Right ventricle myocardium superior (tissue), 1 donor: ENCODE data around the gene NMS. TPM values are rescaled to one million over a fixed set of nuclear protein-coding genes. Genes with fewer than 3 reads are reported as not detected.
A peak's percentile ranks its signal among the peaks of the same experiment; 100 is the strongest.
"Not testable (repeated sequence)": the region's sequence is repeated elsewhere in the genome, so short reads cannot be mapped to it uniquely, and the experiment has no call there.

ENCODE experiments used
- ATAC-seq: fragments of 200-7000 bp; cut with Tn5 transposase; one replicate; pipeline ENCODE4 v1.9.1; 2020; ENCODE audit warnings: mild to moderate bottlenecking; ENCODE audit not compliant: poor library complexity
- DNase-seq: peaks from one replicate; pipeline ENCODE4 v3.0.0-alpha.2; 2020
- intact Hi-C: fragments of 100-400 bp; cut with DNase I; formaldehyde crosslinking; loops from one replicate; pipeline ENCODE4 v1.11.2; 2022
- long read RNA-seq: library from polyadenylated mRNA; unstranded; transcript quantifications from one replicate; pipeline ENCODE4 v2.0.0, GENCODE V29; 2021
- total RNA-seq: library from RNA; stranded (reverse); fragmentation: NEBNext Ultra II Directional; extraction: Animal tissue kit (Norgen Biotek cat#: 25700); gene quantifications from one replicate; pipeline ENCODE4 v1.2.1, GENCODE V29; 2021
- donor health status: DM: no; HTN: yes; CAD: no; lungs with severe emphysema.

The NMS gene, protein sequence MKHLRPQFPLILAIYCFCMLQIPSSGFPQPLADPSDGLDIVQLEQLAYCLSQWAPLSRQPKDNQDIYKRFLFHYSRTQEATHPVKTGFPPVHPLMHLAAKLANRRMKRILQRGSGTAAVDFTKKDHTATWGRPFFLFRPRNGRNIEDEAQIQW
- total RNA-seq = not detected
- long read RNA-seq = 0 reads

DNA sequence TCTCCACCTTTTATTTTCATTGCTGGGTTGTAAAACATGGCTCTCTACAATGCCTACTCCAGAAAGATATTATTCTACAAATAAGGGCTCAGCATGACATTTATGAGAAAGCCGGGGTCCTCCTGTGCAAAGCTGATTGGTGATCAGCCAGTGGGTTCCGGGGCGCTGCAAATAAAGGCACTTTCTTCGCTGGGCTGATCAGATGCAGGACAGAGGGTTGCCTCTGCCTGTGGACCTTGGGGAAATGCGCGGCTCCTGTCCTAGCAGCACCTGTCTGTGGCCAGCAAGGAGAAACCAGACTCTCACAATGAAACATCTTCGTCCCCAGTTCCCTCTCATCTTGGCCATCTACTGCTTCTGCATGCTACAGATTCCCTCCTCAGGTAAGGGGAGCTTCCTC lies at the start of gene NMS:
Gene NMS (plus strand): TSS at position 301 of the 400 bp plus-strand sequence. CDS start 7 bp downstream, at position 308.
- ATAC-seq (no peak), DNase-seq (no peak)
- intact Hi-C loops = no loop called here

GRCh38 chr2:100422320-100423055 lies 47.8 kb upstream of the NMS start:
- ATAC-seq = peak; percentile 47
- intact Hi-C loops = no loop called here
- no peak for DNase-seq

GRCh38 chr2:100423631-100424030 lies 46.7 kb upstream of the NMS start:
- no peak for ATAC-seq
- DNase-seq = no peak
- intact Hi-C loops = no loop called here

DNA sequence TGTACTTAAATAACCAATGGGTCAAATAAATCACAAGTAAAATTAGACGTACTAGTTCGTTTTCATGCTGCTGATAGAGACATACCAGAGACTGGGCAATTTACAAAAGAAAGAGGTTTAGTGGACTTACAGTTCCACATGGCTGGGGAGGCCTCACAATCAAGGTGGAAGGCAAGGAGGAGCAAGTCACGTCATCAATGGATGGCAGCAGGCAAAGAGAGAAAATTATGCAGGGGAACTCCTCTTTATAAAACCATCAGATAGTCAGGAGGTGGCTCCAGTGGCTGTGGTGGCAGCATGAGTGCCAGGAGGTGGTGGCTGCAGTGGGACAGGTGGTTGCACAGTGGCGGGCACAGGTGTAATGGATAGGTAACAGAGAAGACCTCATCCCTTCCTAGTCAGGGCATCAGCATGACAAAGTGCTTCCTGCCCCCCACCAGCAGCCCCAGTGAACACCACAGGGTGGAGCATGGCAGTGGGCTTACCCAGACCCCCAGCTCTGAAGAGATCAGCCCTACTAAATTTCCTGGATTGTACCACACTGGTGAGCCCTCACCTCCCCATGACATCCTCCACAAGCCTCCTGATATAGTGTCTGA lies 45.9 kb upstream of the NMS start:
- intact Hi-C loops = no loop called here

GRCh38 chr2:100425107-100425506 lies 45.2 kb upstream of the NMS start:
- intact Hi-C loops = no loop called here

More for the DNA sequence above, 45.9 kb upstream of the NMS start:
- DNase-seq (no peak), ATAC-seq (no peak)

GRCh38 chr2:100425573-100426383 lies 44.5 kb upstream of the NMS start:
- intact Hi-C loops = no loop called here
- no peak for DNase-seq
- no peak for ATAC-seq

More at GRCh38 chr2:100425107-100425506, 45.2 kb upstream of the NMS start:
- ATAC-seq (no peak), DNase-seq (no peak)

GRCh38 chr2:100426384-100426720 lies 43.9 kb upstream of the NMS start:
- ATAC-seq = no peak
- no peak for DNase-seq
- intact Hi-C loops = no loop called here

GRCh38 chr2:100427111-100427510 lies 43.2 kb upstream of the NMS start:
- intact Hi-C loops = no loop called here
- ATAC-seq (no peak), DNase-seq (no peak)

GRCh38 chr2:100427627-100428258 lies 42.5 kb upstream of the NMS start:
- intact Hi-C loops = no loop called here
- DNase-seq (peak; percentile 60), ATAC-seq (peak; percentile 85)

GRCh38 chr2:100429726-100430125 lies 40.6 kb upstream of the NMS start:
- ATAC-seq = no peak
- no peak for DNase-seq
- intact Hi-C loops = no loop called here

DNA sequence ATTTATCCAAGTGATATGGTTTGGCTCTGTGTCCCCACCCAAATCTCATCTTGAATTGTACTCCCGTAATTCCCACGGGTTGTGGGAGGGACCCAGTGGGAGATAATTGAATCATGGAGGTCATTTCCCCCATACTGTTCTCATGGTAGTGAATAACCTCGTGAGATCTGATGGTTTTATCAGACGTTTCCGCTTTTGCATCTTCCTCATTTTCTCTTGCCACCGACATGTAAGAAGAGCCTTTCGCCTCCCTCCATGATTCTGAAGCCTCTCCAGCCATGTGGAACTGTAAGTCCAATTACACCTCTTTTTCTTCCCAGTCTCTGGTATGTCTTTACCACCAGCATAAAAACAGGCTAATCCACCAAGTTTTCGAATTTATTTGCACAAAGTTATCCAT lies 32.5 kb upstream of the NMS start:
- ATAC-seq (no peak), DNase-seq (no peak)
- intact Hi-C loops = no loop called here

DNA sequence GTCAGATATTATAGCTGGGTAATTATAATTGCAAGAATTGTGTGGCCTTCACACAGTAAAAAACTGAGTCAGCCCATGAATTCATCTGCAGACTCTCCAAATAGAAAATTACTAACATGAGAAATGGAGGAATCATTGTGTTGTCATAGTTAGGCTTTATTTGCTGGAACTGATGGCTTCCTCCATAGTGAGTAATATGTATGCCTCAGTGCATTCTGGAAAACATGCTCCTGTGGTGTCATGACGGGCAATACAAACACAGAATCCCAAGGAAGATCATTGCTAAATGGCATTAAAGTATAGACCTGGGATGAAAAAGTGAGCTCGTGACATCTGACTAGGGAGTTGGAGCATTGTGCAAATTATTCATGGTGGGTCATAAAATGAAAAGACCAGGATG lies 23.6 kb upstream of the NMS start:
- no peak for ATAC-seq
- no peak for DNase-seq
- intact Hi-C loops = no loop called here

GRCh38 chr2:100451092-100451491 lies 19.2 kb upstream of the NMS start:
- intact Hi-C loops = no loop called here
- DNase-seq (no peak), ATAC-seq (no peak)

DNA sequence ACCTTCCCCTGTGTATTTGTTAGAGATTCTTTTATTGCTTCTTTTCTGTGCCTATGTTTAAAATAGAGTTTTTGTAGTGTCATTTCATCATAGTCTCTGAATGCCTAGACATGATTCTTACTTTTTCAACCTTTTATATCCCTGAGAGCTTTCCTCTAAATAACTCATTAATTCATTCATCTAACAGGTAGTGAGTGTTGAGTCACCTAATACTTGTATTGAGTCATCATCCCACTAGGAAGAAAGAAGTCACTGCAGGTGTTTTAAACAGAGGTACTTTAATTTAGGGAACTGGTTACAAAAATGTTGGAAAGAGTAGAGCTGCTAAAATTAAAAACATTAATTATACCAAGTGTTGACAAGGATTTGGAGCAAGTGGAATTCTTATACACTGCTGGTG lies 18.5 kb upstream of the NMS start:
- intact Hi-C loops = no loop called here
- ATAC-seq = no peak
- DNase-seq = no peak

GRCh38 chr2:100453853-100454252 lies 16.4 kb upstream of the NMS start:
- ATAC-seq (no peak), DNase-seq (no peak)
- intact Hi-C loops = no loop called here

DNA sequence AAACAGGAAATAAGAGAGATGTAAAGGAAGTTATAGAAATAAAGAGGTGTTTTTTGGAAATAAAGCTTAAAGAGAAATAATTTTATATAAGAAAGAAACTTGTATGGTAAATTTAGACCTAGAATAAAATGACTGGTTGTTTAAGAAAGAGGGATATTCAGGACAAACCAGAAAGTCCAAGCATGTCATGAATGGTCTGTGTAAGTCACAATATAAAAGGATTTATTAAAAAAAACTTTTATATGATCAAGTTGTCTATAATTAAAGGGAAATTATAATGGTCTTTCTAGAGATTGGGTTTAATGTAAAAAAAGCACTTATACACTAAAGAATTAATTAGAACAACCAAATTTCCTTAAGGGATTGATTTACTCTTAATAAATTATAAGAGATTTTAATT lies 13.9 kb upstream of the NMS start:
- intact Hi-C loops, DNase-seq, ATAC-seq: not testable (repeated sequence)

- DNase-seq (no peak), ATAC-seq (no peak)
- intact Hi-C loops = no loop called here
These were observed 9.3 kb upstream of the NMS start for GRCh38 chr2:100460904-100461530.

GRCh38 chr2:100470898-100471514 lies 724 bp downstream of the NMS start:
- intact Hi-C loops = no loop called here
- ATAC-seq (no peak), DNase-seq (no peak)
